AG10803 (cell line): ENCODE results near the gene BMF.
"Not testable (repeated sequence)": the region's sequence is repeated elsewhere in the genome, so short reads cannot be mapped to it uniquely, and the experiment has no call there.

Experiments
- DNase-seq: peaks from one replicate; pipeline ENCODE4 v3.0.0; 2010; ENCODE audit warnings: low read depth
- H3K4me3 ChIP-seq: 2 replicates; pipeline ENCODE4 v1.5.1; 2011; ENCODE audit warnings: mild to moderate bottlenecking, low read length, control low read depth
- TF ChIP-seq, protein P1 (sequence below): conservative IDR thresholded peaks from 2 replicates; pipeline ENCODE4 v1.5.1; 2011; ENCODE audit warnings: mild to moderate bottlenecking, low read length, control low read depth, inconsistent platforms

The BMF gene

DNA sequence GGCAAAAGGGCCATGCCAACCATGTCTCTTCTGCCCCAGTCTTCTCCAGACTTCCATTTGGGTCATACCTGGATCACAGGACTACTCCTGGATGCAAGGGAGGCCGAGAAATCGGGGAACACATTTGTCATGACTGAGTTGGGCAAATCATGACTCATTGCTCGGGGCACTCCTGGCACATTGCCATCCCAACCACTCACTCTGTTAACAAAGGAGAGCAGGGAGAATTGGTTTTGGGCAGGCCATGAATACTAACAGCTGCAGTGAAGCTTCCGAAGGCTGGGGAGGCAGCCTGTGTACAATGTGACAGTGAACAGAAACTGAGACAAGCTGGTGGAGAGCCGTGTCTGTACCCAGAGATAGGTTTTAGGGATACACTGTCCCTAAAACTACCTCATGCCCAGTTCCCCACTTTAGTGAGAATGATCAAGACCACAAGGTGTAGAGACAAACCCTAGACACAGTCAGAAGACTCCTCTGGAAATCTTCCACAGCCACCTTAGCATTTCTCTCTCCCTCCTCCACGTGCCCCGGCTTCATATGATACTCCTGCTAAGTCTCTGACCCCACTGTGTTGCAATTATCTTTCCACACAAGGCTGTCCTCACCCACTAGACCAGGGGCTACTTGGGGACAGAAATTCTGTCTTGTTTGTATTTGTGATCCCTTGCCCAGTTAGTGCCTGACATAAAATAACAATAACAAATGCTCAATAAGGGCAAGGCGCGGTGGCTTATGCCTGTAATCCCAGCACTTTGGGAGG, 41.7 kb upstream of the BMF start:
- peak; percentile 31 for DNase-seq
- H3K4me3 ChIP-seq: no peak overlapping the region
- TF ChIP-seq, protein P1, sequence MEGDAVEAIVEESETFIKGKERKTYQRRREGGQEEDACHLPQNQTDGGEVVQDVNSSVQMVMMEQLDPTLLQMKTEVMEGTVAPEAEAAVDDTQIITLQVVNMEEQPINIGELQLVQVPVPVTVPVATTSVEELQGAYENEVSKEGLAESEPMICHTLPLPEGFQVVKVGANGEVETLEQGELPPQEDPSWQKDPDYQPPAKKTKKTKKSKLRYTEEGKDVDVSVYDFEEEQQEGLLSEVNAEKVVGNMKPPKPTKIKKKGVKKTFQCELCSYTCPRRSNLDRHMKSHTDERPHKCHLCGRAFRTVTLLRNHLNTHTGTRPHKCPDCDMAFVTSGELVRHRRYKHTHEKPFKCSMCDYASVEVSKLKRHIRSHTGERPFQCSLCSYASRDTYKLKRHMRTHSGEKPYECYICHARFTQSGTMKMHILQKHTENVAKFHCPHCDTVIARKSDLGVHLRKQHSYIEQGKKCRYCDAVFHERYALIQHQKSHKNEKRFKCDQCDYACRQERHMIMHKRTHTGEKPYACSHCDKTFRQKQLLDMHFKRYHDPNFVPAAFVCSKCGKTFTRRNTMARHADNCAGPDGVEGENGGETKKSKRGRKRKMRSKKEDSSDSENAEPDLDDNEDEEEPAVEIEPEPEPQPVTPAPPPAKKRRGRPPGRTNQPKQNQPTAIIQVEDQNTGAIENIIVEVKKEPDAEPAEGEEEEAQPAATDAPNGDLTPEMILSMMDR: no peak

DNA sequence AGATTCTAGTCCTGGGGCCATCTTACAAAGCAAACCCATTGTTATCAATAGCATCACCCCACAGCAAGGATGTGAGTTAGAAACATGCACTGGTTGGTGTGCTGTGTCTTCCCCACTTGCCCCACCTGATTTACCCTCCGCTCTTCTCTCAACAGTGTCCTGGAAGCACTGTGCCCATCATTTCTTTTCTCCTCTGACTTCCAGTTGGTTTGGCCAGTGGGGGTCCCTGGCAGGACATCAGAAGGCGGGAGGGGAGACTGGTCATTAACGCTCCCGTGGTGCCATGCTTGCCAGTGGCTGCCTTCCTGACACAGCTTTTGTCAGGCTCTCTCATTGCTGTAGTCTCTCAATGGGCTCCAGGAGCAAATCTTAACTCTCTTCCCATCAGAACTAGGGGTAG, 40.7 kb upstream of the BMF start:
- no peak overlapping the region for H3K4me3 ChIP-seq
- no peak for DNase-seq
- TF ChIP-seq, protein P1: no peak

DNA sequence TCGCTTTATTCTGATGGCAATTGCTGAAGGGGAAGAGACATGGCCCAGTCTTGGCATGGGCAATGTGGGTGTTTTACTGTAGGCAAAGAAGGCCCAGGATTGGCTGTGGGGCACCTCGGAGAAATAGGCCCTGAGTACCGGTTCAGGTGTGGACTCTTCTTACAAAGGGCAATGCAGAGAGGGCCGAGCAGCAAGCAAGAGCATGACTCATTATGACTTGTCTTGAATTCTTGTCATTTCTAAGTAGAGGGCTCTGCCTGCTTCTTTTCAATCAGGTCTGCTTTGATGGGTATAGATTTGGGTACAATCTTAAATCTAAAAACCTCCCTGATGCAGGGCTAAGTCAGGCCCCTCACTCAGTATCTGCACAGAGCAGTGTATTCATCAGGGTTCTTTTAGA, 37.4 kb upstream of the BMF start:
- TF ChIP-seq, protein P1: no peak
- peak; percentile 27 for DNase-seq

DNA sequence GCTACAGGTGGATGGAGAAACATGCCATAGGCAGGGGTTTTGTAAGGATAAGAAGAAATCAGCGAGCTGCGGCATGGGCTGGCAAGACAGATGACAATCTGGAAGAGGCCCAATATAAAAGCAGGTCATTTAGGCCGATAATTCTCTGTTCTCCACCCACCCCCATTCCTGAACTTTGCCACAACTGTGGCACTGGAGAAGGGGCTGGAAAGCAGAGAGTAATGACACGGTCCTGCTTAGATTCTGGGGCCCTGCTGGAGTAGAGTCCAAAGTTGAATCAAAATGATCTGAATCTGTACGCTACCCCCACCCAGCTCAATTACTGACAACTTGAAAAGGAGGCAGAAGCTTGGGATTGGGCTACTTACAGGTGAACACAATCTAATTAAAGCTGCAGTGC, 33.7 kb upstream of the BMF start:
- DNase-seq: no peak
- TF ChIP-seq, protein P1: no peak
- no peak overlapping the region for H3K4me3 ChIP-seq

More for the DNA sequence above, 37.4 kb upstream of the BMF start:
- no peak overlapping the region for H3K4me3 ChIP-seq

DNA sequence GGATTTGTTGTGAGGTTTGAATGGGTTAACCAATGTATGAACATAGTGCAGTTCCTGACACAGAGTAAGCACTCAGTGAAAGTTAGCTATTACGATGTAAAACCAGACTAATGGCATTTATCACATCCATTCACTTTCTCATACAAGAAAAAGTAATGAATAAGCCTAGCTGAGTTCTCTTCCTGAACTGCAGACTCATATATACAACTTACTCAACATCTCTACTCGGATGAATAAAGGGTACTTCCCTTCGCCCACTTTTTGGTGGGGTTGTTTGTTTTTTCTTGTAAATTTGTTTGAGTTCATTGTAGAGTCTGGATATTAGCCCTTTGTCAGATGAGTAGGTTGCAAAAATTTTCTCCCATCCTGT, 29.5 kb upstream of the BMF start:
- not testable (repeated sequence) for H3K4me3 ChIP-seq, DNase-seq

DNA sequence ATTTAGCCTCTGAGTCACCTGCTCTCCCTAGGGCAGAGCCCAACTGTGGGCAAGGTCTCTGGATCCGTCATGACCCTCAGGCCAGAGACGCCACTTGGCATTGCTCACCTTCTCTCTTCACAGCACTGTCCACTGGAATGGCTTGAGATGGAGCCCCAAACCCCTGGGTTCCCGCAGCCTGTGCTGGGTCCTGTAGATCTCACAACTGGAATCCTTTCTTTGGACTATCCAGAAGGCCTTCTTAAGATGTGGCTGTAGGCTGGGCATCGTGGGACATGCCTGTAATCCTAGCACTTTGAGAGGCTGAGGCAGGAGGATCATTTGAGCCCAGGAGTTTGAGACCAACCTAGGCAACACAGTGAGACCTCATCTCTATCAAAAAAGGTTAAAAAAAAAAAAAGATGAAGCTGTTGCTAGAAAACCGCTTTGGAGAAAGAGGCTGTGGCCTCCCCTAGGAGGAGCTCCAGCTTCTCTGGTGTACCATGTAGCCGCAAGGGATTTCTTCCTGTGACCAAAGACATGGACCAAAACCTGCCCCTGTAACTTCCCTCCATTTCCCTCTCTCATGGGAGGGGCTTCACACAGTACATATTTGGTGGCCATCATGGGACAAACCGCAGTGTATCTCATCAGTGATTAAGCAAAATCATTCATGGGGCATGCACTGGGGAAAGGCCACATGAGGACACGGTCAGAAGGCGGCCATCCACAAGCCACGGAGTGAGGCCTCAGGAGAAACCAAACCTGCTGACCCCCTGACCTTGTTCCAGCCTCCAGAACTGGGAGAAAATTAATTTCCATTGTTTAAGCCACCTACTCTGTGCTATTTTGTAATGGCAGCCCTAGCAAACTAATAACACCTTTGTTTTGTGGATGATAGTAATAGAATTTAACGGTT, 28.9 kb upstream of the BMF start:
- no peak overlapping the region for H3K4me3 ChIP-seq
- no peak for DNase-seq
- TF ChIP-seq, protein P1: no peak

DNA sequence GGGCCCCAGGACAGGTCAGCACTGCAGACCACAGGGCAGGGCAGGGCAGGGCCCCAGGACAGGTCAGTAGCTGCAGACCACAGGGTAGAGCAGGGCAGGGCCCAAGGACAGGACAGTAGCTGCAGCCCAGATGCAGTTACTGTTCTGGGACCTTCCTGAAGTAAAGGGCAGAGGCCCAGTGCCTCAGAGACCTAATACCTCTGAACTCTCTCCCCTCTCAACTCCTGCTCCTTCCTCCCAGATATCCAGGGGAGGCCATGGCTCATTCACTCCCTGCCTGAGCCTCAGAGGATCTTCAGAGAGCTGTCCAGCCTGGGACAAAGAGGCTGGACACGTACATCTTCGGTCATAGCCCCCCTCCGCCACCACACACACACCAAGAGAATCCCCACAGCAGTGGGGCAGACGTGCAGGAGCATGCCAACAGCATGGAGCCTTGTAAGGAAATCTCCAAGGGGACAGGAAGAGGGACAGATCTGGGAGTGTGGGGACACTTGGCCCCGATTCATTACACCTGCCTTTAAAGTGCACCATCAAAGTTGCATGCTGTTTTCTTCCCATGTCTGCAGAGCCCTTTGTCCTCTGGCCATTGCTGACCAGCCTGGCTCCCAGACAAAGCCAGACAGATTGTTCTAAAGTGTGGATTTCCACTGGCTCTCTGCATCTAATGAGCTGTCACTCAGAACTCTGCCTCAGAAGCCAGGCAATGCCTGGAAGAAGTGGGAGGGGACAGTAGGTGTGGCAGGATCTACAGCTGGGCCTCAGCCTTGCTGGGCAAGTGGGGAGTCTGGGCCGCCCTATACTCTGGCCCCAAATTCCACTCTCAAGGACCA, 28.0 kb upstream of the BMF start:
- DNase-seq: no peak
- TF ChIP-seq, protein P1: no peak
- H3K4me3 ChIP-seq: no peak overlapping the region

DNA sequence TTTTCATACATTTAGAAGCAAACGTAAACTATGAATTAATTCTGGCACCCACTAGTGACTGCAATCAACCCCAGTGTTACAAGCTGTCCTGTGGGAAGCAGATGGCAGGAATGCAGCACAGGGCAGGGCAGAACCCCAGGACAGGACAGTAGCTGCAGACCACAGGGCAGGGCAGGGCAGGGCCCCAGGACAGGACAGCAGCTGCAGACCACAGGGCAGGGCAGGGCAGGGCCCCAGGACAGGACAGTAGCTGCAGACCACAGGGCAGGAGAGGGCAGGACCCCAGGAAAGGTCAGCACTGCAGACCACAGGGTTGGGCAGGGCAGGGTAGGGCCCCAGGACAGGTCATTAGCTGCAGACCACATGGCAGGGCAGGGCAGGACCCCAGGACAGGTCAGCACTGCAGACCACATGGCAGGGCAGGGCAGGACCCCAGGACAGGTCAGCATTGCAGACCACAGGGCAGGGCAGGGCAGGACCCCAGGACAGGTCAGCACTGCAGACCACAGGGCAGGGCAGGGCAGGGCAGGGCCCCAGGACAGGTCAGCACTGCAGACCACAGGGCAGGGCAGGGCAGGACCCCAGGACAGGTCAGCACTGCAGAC, 27.3 kb upstream of the BMF start:
- H3K4me3 ChIP-seq, DNase-seq: not testable (repeated sequence)
